22Rv1 (cell line): Measurements from ENCODE around the gene UBE4B.

Experiments used
- H3K27ac ChIP-seq: fragments of 450-650 bp; 2 replicates; pipeline ENCODE4 v1.5.1; 2017
- ZFX ChIP-seq: fragments of 450-650 bp; IDR thresholded peaks from 2 replicates; pipeline ENCODE4 v1.6.1; 2017; ENCODE audit warnings: antibody characterized with exemption, borderline replicate concordance

UBE4B gene

GRCh38 chr1:10229903-10230302 lies 197.1 kb downstream of the UBE4B start:
- H3K27ac ChIP-seq = no peak overlapping the region
- no peak for TF ChIP-seq ZFX
